ENCODE results near the gene SLC30A10. TPM values are rescaled to one million over a fixed set of nuclear protein-coding genes. Genes with fewer than 3 reads are reported as not detected.
"Not testable (repeated sequence)": the region's sequence is repeated elsewhere in the genome, so short reads cannot be mapped to it uniquely, and the experiment has no call there.

Gene SLC30A10
- total RNA-seq, 1 donor from 2014 or later, result not detected

- intact Hi-C loops (cut with DNase I); DNase-seq (ENCODE audit: low spot score): not testable (repeated sequence)
Measured at GRCh38 chr1:219933763-219934162, 5.4 kb upstream of the SLC30A10 start.

GRCh38 chr1:219931033-219931432 lies 2.7 kb upstream of the SLC30A10 start:
- intact Hi-C loops (cut with DNase I), result no loop called here
- no peak for DNase-seq (ENCODE audit: low spot score)

- intact Hi-C loops (cut with DNase I), result no loop called here
- no peak for DNase-seq (ENCODE audit: low spot score)
Measured at GRCh38 chr1:219928791-219929118, 398 bp upstream of the SLC30A10 start.

GRCh38 chr1:219927298-219927955 lies 930 bp downstream of the SLC30A10 start:
- intact Hi-C loops (cut with DNase I), result no loop called here
- no peak for DNase-seq (ENCODE audit: low spot score)

- intact Hi-C loops (cut with DNase I), result no loop called here
- DNase-seq (ENCODE audit: low spot score), result no peak
Measured at GRCh38 chr1:219926363-219926998, 1.9 kb downstream of the SLC30A10 start.

- intact Hi-C loops (cut with DNase I), result no loop called here
- no peak for DNase-seq (ENCODE audit: low spot score)
Measured at GRCh38 chr1:219924342-219924741, 4.0 kb downstream of the SLC30A10 start.

GRCh38 chr1:219917851-219918466 lies 10.4 kb downstream of the SLC30A10 start:
- intact Hi-C loops (cut with DNase I), result no loop called here
- no peak for DNase-seq (ENCODE audit: low spot score)

GRCh38 chr1:219917281-219917680 lies 11.1 kb downstream of the SLC30A10 start:
- no peak for DNase-seq (ENCODE audit: low spot score)
- intact Hi-C loops (cut with DNase I), result no loop called here

- intact Hi-C loops (cut with DNase I), result no loop called here
- no peak for DNase-seq (ENCODE audit: low spot score)
Measured at GRCh38 chr1:219916257-219916656, 12.1 kb downstream of the SLC30A10 start.

GRCh38 chr1:219913005-219913770 lies 15.2 kb downstream of the SLC30A10 start:
- no peak for DNase-seq (ENCODE audit: low spot score)
- intact Hi-C loops (cut with DNase I), result no loop called here

GRCh38 chr1:219910716-219911115 lies 17.6 kb downstream of the SLC30A10 start:
- no peak for DNase-seq (ENCODE audit: low spot score)
- intact Hi-C loops (cut with DNase I), result no loop called here

GRCh38 chr1:219909476-219909875 lies 18.9 kb downstream of the SLC30A10 start:
- intact Hi-C loops (cut with DNase I), result no loop called here
- DNase-seq (ENCODE audit: low spot score), result no peak

GRCh38 chr1:219908170-219908569 lies 20.2 kb downstream of the SLC30A10 start:
- DNase-seq (ENCODE audit: low spot score), result no peak
- intact Hi-C loops (cut with DNase I), result no loop called here

- intact Hi-C loops (cut with DNase I), result no loop called here
- no peak for DNase-seq (ENCODE audit: low spot score)
Measured at GRCh38 chr1:219907772-219908070, 20.6 kb downstream of the SLC30A10 start.

GRCh38 chr1:219906924-219907771 lies 21.2 kb downstream of the SLC30A10 start:
- intact Hi-C loops (cut with DNase I), result no loop called here

GRCh38 chr1:219906565-219906923 lies 21.8 kb downstream of the SLC30A10 start:
- intact Hi-C loops (cut with DNase I); DNase-seq (ENCODE audit: low spot score): not testable (repeated sequence)

More at GRCh38 chr1:219906924-219907771, 21.2 kb downstream of the SLC30A10 start:
- DNase-seq (ENCODE audit: low spot score), result no peak

- no peak for DNase-seq (ENCODE audit: low spot score)
- intact Hi-C loops (cut with DNase I), result no loop called here
Measured at GRCh38 chr1:219905524-219905923, 22.8 kb downstream of the SLC30A10 start.

GRCh38 chr1:219904934-219905333 lies 23.4 kb downstream of the SLC30A10 start:
- DNase-seq (ENCODE audit: low spot score), result no peak
- intact Hi-C loops (cut with DNase I), result no loop called here

GRCh38 chr1:219903353-219903871 lies 24.9 kb downstream of the SLC30A10 start:
- no peak for DNase-seq (ENCODE audit: low spot score)
- intact Hi-C loops (cut with DNase I), result no loop called here

- intact Hi-C loops (cut with DNase I), result no loop called here
Measured at GRCh38 chr1:219902951-219903350, 25.4 kb downstream of the SLC30A10 start.

More at GRCh38 chr1:219902951-219903350, 25.4 kb downstream of the SLC30A10 start:
- DNase-seq (ENCODE audit: low spot score), result no peak
